Gastroesophageal sphincter (tissue), 4 donors: Measurements from ENCODE around the gene NOL4L. TPM values are rescaled to one million over a fixed set of nuclear protein-coding genes. Genes with fewer than 3 reads are reported as not detected.

ENCODE experiments used
- ATAC-seq: fragments of 150-250 bp; one replicate; pipeline ENCODE4 v1.9.1; 2016; ENCODE audit warnings: mild to moderate bottlenecking, moderate library complexity
- H3K27ac ChIP-seq, 4 donors: fragments of 200-600 bp; sonication (generic) in 3 of 4; 1 replicate in 3 of 4; 2 replicates in 1 of 4; pipeline ENCODE4 v1.5.1; 2016 to 2019
- H3K27me3 ChIP-seq: fragments of 200-600 bp; sonication (generic); one replicate; pipeline ENCODE4 v1.5.1; 2019
- H3K36me3 ChIP-seq, 2 donors: fragments of 200-600 bp; sonication (generic); one replicate each; pipeline ENCODE4 v1.5.1; 2019; ENCODE audit warnings: control low read depth in 1 of 2
- H3K4me1 ChIP-seq, 3 donors: fragments of 200-600 bp; sonication (generic); 1 replicate in 2 of 3; 2 replicates in 1 of 3; pipeline ENCODE4 v1.5.1; 2016 to 2019; ENCODE audit warnings: control low read depth in 2 of 3
- H3K4me3 ChIP-seq, 2 donors: fragments of 200-600 bp; sonication (generic); one replicate each; pipeline ENCODE4 v1.5.1; 2019; ENCODE audit warnings: mild to moderate bottlenecking in 1 of 2, moderate library complexity in 1 of 2
- H3K9me3 ChIP-seq, 3 donors: fragments of 200-600 bp; sonication (generic); one replicate each; pipeline ENCODE4 v1.5.1; 2017 to 2019; ENCODE audit warnings: control low read depth in 2 of 3
- CTCF ChIP-seq, 4 experiments: fragments of 200-600 bp in 2 of 4; fragments of 450-650 bp in 2 of 4; sonication (generic) in 1 of 4; IDR thresholded peaks; one replicate each; pipeline ENCODE4 v1.5.1; 2017 to 2019; ENCODE audit warnings: antibody characterized with exemption in 4 of 4, mild to moderate bottlenecking in 2 of 4, moderate library complexity in 2 of 4
- EP300 ChIP-seq: sonication (generic); formaldehyde crosslinking; IDR thresholded peaks from one replicate; pipeline ENCODE4 v1.6.1; 2017; ENCODE audit warnings: antibody characterized with exemption, mild to moderate bottlenecking
- POLR2A ChIP-seq, 2 donors: fragments of 450-650 bp; IDR thresholded peaks; one replicate each; pipeline ENCODE4 v1.6.1; 2017; ENCODE audit warnings: antibody characterized with exemption in 2 of 2, mild to moderate bottlenecking in 2 of 2, moderate library complexity in 1 of 2
- POLR2AphosphoS5 ChIP-seq: sonication (generic); formaldehyde crosslinking; IDR thresholded peaks from one replicate; pipeline ENCODE4 v1.6.1; 2017; ENCODE audit warnings: antibody characterized with exemption
- WGBS, 2 donors: methylation state at CpG; one replicate each; pipeline ENCODE4 v1.1.5; 2018; ENCODE audit warnings: low coverage in 1 of 2; 5-methylcytosine and 5-hydroxymethylcytosine counted together
- total RNA-seq, 4 donors: library from RNA; depleted of rRNA; stranded (reverse); fragments of >200 nt; gene quantifications; one replicate each; pipeline ENCODE4 v1.1.0, GENCODE V29; 2016

The NOL4L gene
- total RNA-seq, 4 donors from 2014 or later, result 9.0 to 14.7 (median 10.8) TPM

DNA sequence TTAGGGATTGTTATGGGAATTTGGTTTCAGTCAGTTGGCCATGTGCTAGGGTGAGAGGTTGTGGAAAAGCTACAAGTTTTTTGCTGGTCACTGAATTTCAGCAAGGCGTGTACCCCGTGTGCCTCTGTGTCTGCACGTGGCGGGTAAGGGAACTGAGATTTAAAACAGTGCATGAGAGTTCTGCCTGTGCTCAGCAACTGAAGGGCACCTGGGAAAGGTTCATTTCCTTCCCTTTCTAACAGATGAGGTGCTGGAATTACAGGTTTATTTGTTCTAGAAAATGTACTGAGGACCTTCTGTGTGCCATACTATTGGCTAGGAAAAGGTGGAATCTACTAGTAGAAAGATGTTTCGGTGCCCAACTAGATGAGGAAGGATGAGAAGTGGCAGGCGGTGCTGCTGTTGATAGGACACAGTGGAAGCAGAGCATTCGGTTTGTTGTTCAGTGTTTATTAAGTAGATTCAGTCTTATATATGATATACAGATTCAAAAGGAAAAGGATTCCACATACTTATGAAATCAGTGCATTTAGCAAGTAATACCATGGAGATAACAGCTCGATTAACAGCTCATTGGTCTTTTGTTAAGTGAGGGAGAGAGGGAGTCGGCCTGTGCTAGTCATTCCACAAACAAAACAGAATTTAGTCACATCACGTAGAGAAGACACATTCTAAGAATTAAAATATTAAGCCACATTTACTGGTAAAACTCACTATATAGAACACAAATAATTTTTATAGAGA is 142.3 kb downstream of the NOL4L start:
- Histone ChIP-seq H3K27me3 (no peaks in the 10 kb centered on the region), H3K9me3 (no peaks in the 10 kb centered on the region), H3K36me3 (peaks cover 0 to 87% of the 10 kb centered on the region in 2 donors), H3K4me3 (no peak overlapping the region), H3K4me1 (peaks cover 0 to 32% (median 3%) of the 10 kb centered on the region in 3 donors), H3K27ac (no peak overlapping the region)
- TF ChIP-seq POLR2A (IDR thresholded peaks at IDR 0.05), result no peak
- no peak for TF ChIP-seq EP300
- TF ChIP-seq POLR2AphosphoS5, result no peak
- no peak for TF ChIP-seq CTCF (IDR thresholded peaks at IDR 0.05)
- WGBS, 2 donors, result 69 to 87% methylated on average over 6 to 7 of the region's 10 CpGs
- ATAC-seq, result no peak

DNA sequence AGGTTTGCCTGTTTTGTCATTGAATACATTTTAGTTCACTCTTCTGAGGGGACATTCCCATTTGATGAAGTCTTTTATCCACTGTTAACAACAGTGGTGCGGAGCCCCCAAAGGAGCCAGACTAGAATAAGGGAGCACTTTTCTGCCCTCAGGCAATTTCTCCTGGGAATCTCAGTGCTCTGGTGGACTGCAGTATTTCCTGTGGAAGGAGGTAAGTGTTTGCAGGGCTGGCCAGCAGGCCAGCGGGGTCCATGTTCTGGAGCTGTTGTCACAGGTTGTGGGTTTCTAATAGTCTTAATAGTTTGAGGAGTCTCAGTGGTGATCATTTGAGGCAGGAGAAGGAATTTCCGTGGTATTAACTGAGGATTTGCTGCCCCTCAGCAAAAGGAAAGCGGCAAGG is 143.5 kb downstream of the NOL4L start:
- WGBS, 2 donors, result 96 to 100% methylated on average over 1 to 3 of the region's 4 CpGs
- no peaks in the 10 kb centered on the region for H3K27me3 ChIP-seq
- TF ChIP-seq POLR2A (IDR thresholded peaks at IDR 0.05) (no peak), POLR2AphosphoS5 (no peak), CTCF (IDR thresholded peaks at IDR 0.05) (no peak), EP300 (no peak)
- H3K4me1 ChIP-seq, result peaks cover 0 to 21% (median 0%) of the 10 kb centered on the region in 3 donors
- peaks cover 0 to 87% of the 10 kb centered on the region in 2 donors for H3K36me3 ChIP-seq
- no peak overlapping the region for H3K27ac ChIP-seq
- no peak for ATAC-seq
- H3K4me3 ChIP-seq, result no peak overlapping the region
- H3K9me3 ChIP-seq, result no peaks in the 10 kb centered on the region

- ATAC-seq, result no peak
- 83 to 85% methylated on average over 1 to 4 of the region's 4 CpGs for WGBS, 2 donors
- TF ChIP-seq CTCF (IDR thresholded peaks at IDR 0.05), result no peak
- TF ChIP-seq EP300, result no peak
- TF ChIP-seq POLR2AphosphoS5, result no peak
- TF ChIP-seq POLR2A (IDR thresholded peaks at IDR 0.05), result no peak
Measured at GRCh38 chr20:32440758-32441078, 144.4 kb downstream of the NOL4L start.

DNA sequence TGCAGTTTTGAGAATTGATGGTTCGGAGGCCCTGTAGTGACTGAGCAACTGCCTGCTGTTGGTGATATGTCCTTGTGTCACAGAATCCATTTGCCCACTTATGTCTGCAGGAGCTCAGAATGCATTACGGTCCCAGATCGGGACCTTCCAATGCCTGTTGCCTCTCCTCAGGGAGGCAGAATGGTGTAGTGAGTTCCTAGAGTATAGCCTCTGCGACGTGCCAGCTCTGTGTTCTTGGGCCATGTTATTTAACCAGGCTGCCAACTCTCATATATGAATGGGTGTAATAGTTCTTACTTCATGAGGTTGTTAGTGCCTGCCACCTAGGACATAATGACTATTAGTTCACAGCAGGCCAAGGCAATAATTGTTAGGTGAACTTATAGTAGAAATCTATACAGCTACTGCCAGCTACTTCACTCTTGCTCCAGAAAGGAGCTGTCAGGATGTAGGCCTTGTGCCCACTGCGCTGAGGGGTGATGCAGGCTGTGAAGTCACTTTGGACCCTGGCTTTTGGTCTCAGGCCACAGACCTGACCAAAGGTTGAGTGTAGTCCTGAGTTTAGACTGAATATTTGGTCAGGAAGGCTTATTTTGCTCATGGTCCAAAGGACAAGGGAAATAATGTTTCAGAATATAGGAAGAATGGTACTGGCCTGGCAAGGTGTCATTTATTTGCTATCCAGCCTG is 144.9 kb downstream of the NOL4L start:
- TF ChIP-seq POLR2AphosphoS5, result no peak
- no peak for TF ChIP-seq POLR2A (IDR thresholded peaks at IDR 0.05)
- TF ChIP-seq EP300, result no peak
- no peak for TF ChIP-seq CTCF (IDR thresholded peaks at IDR 0.05)
- Histone ChIP-seq H3K4me3 (no peak overlapping the region), H3K9me3 (no peaks in the 10 kb centered on the region), H3K36me3 (peaks cover 0 to 87% of the 10 kb centered on the region in 2 donors), H3K27me3 (no peaks in the 10 kb centered on the region), H3K27ac (no peak overlapping the region), H3K4me1 (peaks cover 0 to 11% (median 0%) of the 10 kb centered on the region in 3 donors)
- 76 to 92% methylated on average over 4 to 5 of the region's 6 CpGs for WGBS, 2 donors
- no peak for ATAC-seq

More at GRCh38 chr20:32440758-32441078, 144.4 kb downstream of the NOL4L start:
- Histone ChIP-seq H3K4me3 (no peak overlapping the region), H3K27ac (no peak overlapping the region), H3K9me3 (no peaks in the 10 kb centered on the region), H3K27me3 (no peaks in the 10 kb centered on the region), H3K4me1 (peaks cover 0 to 14% (median 0%) of the 10 kb centered on the region in 3 donors), H3K36me3 (peaks cover 0 to 87% of the 10 kb centered on the region in 2 donors)
